Mucosa of rectum (tissue), 2 donors: ENCODE data around the gene TXNDC12.
A peak's percentile ranks its signal among the peaks of the same experiment; 100 is the strongest.

ENCODE experiments used
- H3K27ac ChIP-seq, 2 donors: one replicate each; pipeline ENCODE4 v1.7.0; 2013; ENCODE audit warnings: inconsistent platforms in 2 of 2, low read depth in 2 of 2, low read length in 2 of 2
- H3K27me3 ChIP-seq, 2 donors: one replicate each; pipeline ENCODE4 v1.7.0; 2013; ENCODE audit warnings: low read length in 2 of 2; ENCODE audit not compliant: control insufficient read depth in 2 of 2, insufficient read depth in 2 of 2
- H3K36me3 ChIP-seq, 2 donors: one replicate each; pipeline ENCODE4 v1.7.0; 2013; ENCODE audit warnings: low read length in 2 of 2; ENCODE audit not compliant: control insufficient read depth in 2 of 2, insufficient read depth in 2 of 2
- H3K4me1 ChIP-seq, 2 donors: one replicate each; pipeline ENCODE4 v1.7.0; 2013; ENCODE audit warnings: low read length in 2 of 2, mild to moderate bottlenecking in 1 of 2; ENCODE audit not compliant: control insufficient read depth in 2 of 2, insufficient read depth in 2 of 2
- H3K4me3 ChIP-seq, 2 donors: one replicate each; pipeline ENCODE4 v1.7.0; 2013; ENCODE audit warnings: low read length in 2 of 2
- H3K9ac ChIP-seq, 2 donors: one replicate each; pipeline ENCODE4 v1.7.0; 2013; ENCODE audit warnings: low read length in 2 of 2, low read depth in 1 of 2, mild to moderate bottlenecking in 1 of 2
- H3K9me3 ChIP-seq, 2 donors: one replicate each; pipeline ENCODE4 v1.7.0; 2013; ENCODE audit warnings: low read length in 2 of 2; ENCODE audit not compliant: control insufficient read depth in 2 of 2
- donor health status: healthy.
- donor health status: Normal muscosa, but diverticular disease.

The TXNDC12 gene

GRCh38 chr1:52002038-52002917 is 52.7 kb downstream of the TXNDC12 start:
- Histone ChIP-seq H3K9ac (no peak overlapping the region), H3K27me3 (peaks cover 0 to 2% of the 10 kb centered on the region in 2 donors), H3K4me1 (peaks cover 0 to 4% of the 10 kb centered on the region in 2 donors), H3K9me3 (no peaks in the 10 kb centered on the region), H3K4me3 (no peak overlapping the region), H3K36me3 (no peaks in the 10 kb centered on the region), H3K27ac (no peak overlapping the region)

- Histone ChIP-seq H3K27ac (no peak overlapping the region), H3K4me3 (no peak overlapping the region), H3K4me1 (no peaks in the 10 kb centered on the region), H3K27me3 (no peaks in the 10 kb centered on the region), H3K36me3 (no peaks in the 10 kb centered on the region), H3K9ac (no peak overlapping the region), H3K9me3 (no peaks in the 10 kb centered on the region)
Measured at GRCh38 chr1:51998701-51999100, 56.3 kb downstream of the TXNDC12 start.

- Histone ChIP-seq H3K27me3 (no peaks in the 10 kb centered on the region), H3K27ac (no peak overlapping the region), H3K9ac (no peak overlapping the region), H3K4me1 (no peaks in the 10 kb centered on the region), H3K9me3 (no peaks in the 10 kb centered on the region), H3K36me3 (no peaks in the 10 kb centered on the region), H3K4me3 (no peak overlapping the region)
Measured at GRCh38 chr1:51997974-51998382, 57.0 kb downstream of the TXNDC12 start.

- Histone ChIP-seq H3K27me3 (peaks cover 15 to 22% of the 10 kb centered on the region in 2 donors), H3K9ac (no peak within 1 kb of the TSS), H3K4me3 (peak within 1 kb of the TSS in 1 of 2 donors; percentile 38), H3K27ac (no peak within 1 kb of the TSS), H3K9me3 (no peaks in the 10 kb centered on the region), H3K36me3 (no peaks in the 10 kb centered on the region), H3K4me1 (no peaks in the 10 kb centered on the region)
Measured at GRCh38 chr1:51990478-51990965, 64.5 kb downstream of the TXNDC12 start, which contains the start of gene RAB3B. Gene RAB3B, minus strand, starts transcription at chr1:51990700. Its CDS starts 13,583 bp downstream, at chr1:51977117.

- Histone ChIP-seq H3K4me3 (peak overlapping the region in 1 of 2 donors; percentile 38), H3K9ac (no peak overlapping the region), H3K4me1 (no peaks in the 10 kb centered on the region), H3K9me3 (no peaks in the 10 kb centered on the region), H3K27ac (no peak overlapping the region), H3K27me3 (peaks cover 15 to 22% of the 10 kb centered on the region in 2 donors), H3K36me3 (no peaks in the 10 kb centered on the region)
Measured at GRCh38 chr1:51989582-51990477, 65.2 kb downstream of the TXNDC12 start.

GRCh38 chr1:51988254-51988653 is 66.7 kb downstream of the TXNDC12 start:
- Histone ChIP-seq H3K9me3 (no peaks in the 10 kb centered on the region), H3K36me3 (no peaks in the 10 kb centered on the region), H3K9ac (no peak overlapping the region), H3K27ac (no peak overlapping the region), H3K27me3 (peaks cover 15 to 22% of the 10 kb centered on the region in 2 donors), H3K4me3 (no peak overlapping the region), H3K4me1 (no peaks in the 10 kb centered on the region)

- Histone ChIP-seq H3K9ac (no peak overlapping the region), H3K4me3 (no peak overlapping the region), H3K9me3 (no peaks in the 10 kb centered on the region), H3K27me3 (peaks cover 8 to 12% of the 10 kb centered on the region in 2 donors), H3K36me3 (no peaks in the 10 kb centered on the region), H3K27ac (no peak overlapping the region), H3K4me1 (no peaks in the 10 kb centered on the region)
Measured at GRCh38 chr1:51986718-51987117, 68.3 kb downstream of the TXNDC12 start.

GRCh38 chr1:51982161-51982560 is 72.8 kb downstream of the TXNDC12 start:
- H3K9me3 ChIP-seq = no peaks in the 10 kb centered on the region

GRCh38 chr1:51981555-51981954 is 73.4 kb downstream of the TXNDC12 start:
- H3K9me3 ChIP-seq = no peaks in the 10 kb centered on the region
- H3K36me3 ChIP-seq = no peaks in the 10 kb centered on the region
- H3K4me1 ChIP-seq = no peaks in the 10 kb centered on the region
- H3K9ac ChIP-seq = no peak overlapping the region
- no peak overlapping the region for H3K27ac ChIP-seq
- H3K4me3 ChIP-seq = no peak overlapping the region
- no peaks in the 10 kb centered on the region for H3K27me3 ChIP-seq

More at GRCh38 chr1:51982161-51982560, 72.8 kb downstream of the TXNDC12 start:
- Histone ChIP-seq H3K4me1 (no peaks in the 10 kb centered on the region), H3K27me3 (no peaks in the 10 kb centered on the region), H3K36me3 (no peaks in the 10 kb centered on the region), H3K4me3 (no peak overlapping the region), H3K9ac (no peak overlapping the region), H3K27ac (no peak overlapping the region)

- no peak overlapping the region for H3K4me3 ChIP-seq
- no peaks in the 10 kb centered on the region for H3K4me1 ChIP-seq
- H3K27ac ChIP-seq = no peak overlapping the region
- H3K9ac ChIP-seq = no peak overlapping the region
- no peaks in the 10 kb centered on the region for H3K9me3 ChIP-seq
- no peaks in the 10 kb centered on the region for H3K27me3 ChIP-seq
- H3K36me3 ChIP-seq = no peaks in the 10 kb centered on the region
Measured at GRCh38 chr1:51978099-51978498, 76.9 kb downstream of the TXNDC12 start.
